Neural progenitor cell (in vitro differentiated cells): ENCODE measurements around the gene URB1.

Experiments
- EZH2phosphoT487 ChIP-seq: fragments of 200-600 bp; sonication (generic); IDR thresholded peaks from 2 replicates; pipeline ENCODE4 v1.6.1; 2017; ENCODE audit warnings: antibody characterized with exemption
- TF ChIP-seq, protein P1 (sequence below): fragments of 200-600 bp; sonication (generic); IDR thresholded peaks from 2 replicates; pipeline ENCODE4 v1.5.1; 2017; ENCODE audit warnings: antibody characterized with exemption, mild to moderate bottlenecking

GRCh38 chr21:32330784-32331311 is 62.0 kb downstream of the URB1 start:
- TF ChIP-seq, protein P1, sequence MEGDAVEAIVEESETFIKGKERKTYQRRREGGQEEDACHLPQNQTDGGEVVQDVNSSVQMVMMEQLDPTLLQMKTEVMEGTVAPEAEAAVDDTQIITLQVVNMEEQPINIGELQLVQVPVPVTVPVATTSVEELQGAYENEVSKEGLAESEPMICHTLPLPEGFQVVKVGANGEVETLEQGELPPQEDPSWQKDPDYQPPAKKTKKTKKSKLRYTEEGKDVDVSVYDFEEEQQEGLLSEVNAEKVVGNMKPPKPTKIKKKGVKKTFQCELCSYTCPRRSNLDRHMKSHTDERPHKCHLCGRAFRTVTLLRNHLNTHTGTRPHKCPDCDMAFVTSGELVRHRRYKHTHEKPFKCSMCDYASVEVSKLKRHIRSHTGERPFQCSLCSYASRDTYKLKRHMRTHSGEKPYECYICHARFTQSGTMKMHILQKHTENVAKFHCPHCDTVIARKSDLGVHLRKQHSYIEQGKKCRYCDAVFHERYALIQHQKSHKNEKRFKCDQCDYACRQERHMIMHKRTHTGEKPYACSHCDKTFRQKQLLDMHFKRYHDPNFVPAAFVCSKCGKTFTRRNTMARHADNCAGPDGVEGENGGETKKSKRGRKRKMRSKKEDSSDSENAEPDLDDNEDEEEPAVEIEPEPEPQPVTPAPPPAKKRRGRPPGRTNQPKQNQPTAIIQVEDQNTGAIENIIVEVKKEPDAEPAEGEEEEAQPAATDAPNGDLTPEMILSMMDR, result no peak
- peak; percentile 88 for TF ChIP-seq EZH2phosphoT487
